GM13976 (cell line): ENCODE data around the gene FRMD4A.
"Not testable (repeated sequence)": the region's sequence is repeated elsewhere in the genome, so short reads cannot be mapped to it uniquely, and the experiment has no call there.

ENCODE experiments used
- DNase-seq: peaks from one replicate; pipeline ENCODE4 v3.0.0; 2012; ENCODE audit warnings: low spot score
- in situ Hi-C: fragments of 300-500 bp; cut with MboI; formaldehyde crosslinking; loops from one replicate; pipeline ENCODE4 v1.12.0; 2022; ENCODE audit warnings: low sequenced_read_pairs, mixed read lengths, inconsistent platforms; ENCODE audit not compliant: unreplicated experiment
- TF ChIP-seq, protein P1 (sequence below): IDR thresholded peaks from 2 replicates; pipeline ENCODE4 v1.5.1; 2012; ENCODE audit warnings: borderline replicate concordance, mild to moderate bottlenecking; ENCODE audit not compliant: insufficient read depth; ENCODE audit errors: extremely low read depth, missing control alignments, control extremely low read depth

FRMD4A gene

DNA sequence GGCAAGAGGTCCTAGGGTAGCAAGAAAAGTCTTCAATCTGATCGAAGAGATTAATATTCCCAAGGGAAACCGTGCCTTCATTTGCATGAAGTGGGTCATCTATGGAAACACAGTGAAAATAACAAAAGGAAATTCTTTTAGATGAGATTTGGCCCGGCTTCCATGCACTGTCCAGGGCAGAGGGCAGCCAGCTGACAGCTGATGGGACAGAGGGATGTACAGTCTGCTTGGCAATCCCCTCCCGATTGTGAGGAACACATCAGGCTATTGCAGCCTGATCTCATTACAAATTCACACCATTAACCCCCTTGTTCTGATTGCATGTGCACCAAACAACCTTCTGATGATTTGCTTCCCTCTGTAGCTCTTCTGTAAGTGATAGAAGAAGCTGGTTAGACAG is 105.3 kb downstream of the FRMD4A start:
- DNase-seq: no peak
- in situ Hi-C loops: no loop called here
- TF ChIP-seq, protein P1, sequence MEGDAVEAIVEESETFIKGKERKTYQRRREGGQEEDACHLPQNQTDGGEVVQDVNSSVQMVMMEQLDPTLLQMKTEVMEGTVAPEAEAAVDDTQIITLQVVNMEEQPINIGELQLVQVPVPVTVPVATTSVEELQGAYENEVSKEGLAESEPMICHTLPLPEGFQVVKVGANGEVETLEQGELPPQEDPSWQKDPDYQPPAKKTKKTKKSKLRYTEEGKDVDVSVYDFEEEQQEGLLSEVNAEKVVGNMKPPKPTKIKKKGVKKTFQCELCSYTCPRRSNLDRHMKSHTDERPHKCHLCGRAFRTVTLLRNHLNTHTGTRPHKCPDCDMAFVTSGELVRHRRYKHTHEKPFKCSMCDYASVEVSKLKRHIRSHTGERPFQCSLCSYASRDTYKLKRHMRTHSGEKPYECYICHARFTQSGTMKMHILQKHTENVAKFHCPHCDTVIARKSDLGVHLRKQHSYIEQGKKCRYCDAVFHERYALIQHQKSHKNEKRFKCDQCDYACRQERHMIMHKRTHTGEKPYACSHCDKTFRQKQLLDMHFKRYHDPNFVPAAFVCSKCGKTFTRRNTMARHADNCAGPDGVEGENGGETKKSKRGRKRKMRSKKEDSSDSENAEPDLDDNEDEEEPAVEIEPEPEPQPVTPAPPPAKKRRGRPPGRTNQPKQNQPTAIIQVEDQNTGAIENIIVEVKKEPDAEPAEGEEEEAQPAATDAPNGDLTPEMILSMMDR: no peak

DNA sequence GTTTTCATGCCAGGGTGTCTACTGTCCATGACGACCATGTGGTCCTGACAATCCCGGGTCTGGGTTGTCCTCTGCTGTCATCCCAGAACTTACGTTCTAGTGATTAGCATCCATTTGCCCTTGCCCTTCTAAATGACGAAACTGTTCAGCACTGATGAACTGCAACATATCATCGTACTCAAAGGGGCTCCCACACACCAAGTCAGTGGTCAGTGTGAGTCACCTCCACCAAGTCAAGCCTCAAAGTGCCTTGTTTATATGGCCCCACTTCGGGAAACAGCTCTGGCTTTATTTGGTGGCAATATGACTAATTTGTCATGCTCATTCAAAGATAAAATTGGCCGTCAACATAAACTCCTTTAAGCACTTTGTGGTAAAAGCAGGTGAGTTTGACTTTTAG is 110.7 kb downstream of the FRMD4A start:
- DNase-seq: no peak
- in situ Hi-C loops: loop anchor here (25.0 kb wide), 1 partner anchor 592 kb away; no protein-coding TSS in a partner anchor
- TF ChIP-seq, protein P1: no peak

DNA sequence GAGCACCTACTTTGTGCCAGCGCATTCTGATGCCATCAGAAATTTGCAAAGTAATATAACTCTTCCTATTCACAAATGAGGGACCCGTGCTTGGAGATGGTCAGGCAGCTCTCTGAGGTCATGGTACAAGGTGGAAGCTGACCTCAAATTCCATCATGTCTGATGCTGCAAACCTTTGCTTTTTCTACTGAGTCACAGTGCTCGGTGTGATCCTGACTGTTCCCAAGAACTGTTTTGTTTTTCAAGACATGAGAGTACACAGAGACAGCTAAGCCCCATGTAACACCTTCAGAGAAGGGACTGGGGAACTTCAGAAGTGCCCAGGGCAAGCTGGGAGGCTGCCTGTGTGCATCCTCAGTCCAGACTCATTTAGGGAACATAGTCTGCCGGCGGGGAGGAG is 111.3 kb downstream of the FRMD4A start:
- in situ Hi-C loops: loop anchor here (25.0 kb wide), 1 partner anchor 593 kb away; no protein-coding TSS in a partner anchor
- TF ChIP-seq, protein P1: no peak
- DNase-seq: no peak

DNA sequence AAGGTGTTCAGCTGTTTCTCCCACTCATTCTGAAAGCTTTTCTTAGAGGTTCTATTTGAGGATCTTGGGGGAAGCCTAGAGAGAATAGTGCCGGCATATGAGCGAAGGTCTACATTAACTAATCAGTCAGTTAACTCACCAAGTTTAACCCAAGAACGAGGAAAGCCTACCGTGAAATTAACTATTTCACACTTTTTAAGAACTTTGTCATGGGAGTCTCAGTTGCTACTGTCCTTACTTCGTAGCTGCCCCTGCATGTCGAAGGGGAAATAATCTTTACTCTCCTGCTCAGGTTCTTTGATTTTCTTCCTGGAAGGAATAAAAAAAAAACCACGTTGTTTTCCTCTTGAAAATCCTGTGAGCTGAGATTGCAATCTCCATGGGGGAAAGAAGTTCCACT is 115.1 kb downstream of the FRMD4A start:
- in situ Hi-C loops: loop anchor here (25.0 kb wide), 1 partner anchor 597 kb away; no protein-coding TSS in a partner anchor
- no peak for DNase-seq
- TF ChIP-seq, protein P1: no peak

DNA sequence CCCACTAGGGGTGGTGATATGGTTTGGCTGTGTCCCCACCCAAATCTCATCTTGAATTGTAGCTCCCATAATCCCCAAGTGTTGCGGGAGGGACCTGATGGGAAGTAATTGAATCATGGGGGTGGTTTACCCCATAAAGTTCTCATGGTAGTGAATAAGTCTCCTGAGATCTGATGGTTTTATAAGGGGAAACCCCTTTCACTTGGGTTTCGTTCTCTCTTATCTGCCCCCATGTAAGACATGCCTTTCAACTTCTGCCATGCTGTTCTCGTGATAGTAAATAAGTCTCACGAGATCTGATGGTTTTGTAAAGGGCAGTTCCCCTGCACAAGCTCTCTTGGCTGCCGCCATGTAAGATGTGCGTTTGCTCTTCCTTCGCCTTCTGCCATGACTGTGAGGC is 117.0 kb downstream of the FRMD4A start:
- not testable (repeated sequence) for DNase-seq
- in situ Hi-C loops: loop anchor here (25.0 kb wide), 1 partner anchor 599 kb away; no protein-coding TSS in a partner anchor

DNA sequence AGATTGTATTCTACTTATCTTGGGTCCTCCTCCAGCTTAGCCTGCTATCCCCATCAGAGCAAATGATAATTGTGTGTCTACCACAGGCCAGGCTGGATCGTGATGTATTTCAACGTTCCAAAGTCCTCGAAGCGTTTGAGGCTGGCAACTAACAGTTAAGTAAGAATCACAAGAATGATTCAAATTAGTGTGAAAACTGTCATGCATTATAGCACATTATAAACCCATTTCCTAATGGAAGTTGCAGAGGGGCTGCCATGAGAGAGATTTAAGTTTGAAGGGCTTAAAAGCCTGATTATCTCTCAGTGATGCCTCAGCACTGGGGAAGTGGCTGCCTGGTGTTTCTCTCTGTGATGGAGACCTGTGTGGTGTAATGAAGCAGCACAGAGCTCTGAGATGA is 119.1 kb downstream of the FRMD4A start:
- DNase-seq: no peak
- TF ChIP-seq, protein P1: no peak
- in situ Hi-C loops: loop anchor here (25.0 kb wide), 1 partner anchor 601 kb away; no protein-coding TSS in a partner anchor

DNA sequence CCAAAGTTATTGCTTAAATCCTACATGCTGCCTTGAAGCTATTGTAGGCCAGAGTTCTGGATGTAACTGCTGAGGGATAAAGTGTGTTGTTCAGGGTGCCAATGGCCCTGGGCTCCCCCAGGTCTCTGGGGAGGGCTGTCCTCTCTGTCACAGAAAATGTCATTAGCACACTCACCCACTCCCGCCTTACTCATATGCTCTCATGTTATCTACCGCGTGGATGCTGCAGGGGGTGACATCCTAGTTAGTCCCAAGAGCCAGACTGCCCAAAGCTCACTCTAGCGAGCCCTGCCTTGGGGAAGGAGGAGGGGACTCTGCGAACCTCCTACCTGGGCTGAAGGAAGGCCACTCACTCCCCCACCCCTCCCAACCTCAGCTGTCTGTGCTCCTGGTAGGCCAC is 122.5 kb downstream of the FRMD4A start:
- TF ChIP-seq, protein P1: no peak
- in situ Hi-C loops: loop anchor here (25.0 kb wide), 1 partner anchor 604 kb away; no protein-coding TSS in a partner anchor
- DNase-seq: no peak
